GM19240 (cell line): ENCODE data around the gene MMEL1.

ENCODE experiments used
- DNase-seq: peaks from one replicate; pipeline ENCODE4 v3.0.0; 2011; ENCODE audit warnings: low spot score; ENCODE audit not compliant: insufficient read length

The MMEL1 gene

GRCh38 chr1:2544875-2545640 is 87.8 kb downstream of the MMEL1 start:
- no peak for DNase-seq

- DNase-seq = no peak
Observed at GRCh38 chr1:2544093-2544874, 88.5 kb downstream of the MMEL1 start.

GRCh38 chr1:2543543-2544092 is 89.2 kb downstream of the MMEL1 start:
- no peak for DNase-seq

DNA sequence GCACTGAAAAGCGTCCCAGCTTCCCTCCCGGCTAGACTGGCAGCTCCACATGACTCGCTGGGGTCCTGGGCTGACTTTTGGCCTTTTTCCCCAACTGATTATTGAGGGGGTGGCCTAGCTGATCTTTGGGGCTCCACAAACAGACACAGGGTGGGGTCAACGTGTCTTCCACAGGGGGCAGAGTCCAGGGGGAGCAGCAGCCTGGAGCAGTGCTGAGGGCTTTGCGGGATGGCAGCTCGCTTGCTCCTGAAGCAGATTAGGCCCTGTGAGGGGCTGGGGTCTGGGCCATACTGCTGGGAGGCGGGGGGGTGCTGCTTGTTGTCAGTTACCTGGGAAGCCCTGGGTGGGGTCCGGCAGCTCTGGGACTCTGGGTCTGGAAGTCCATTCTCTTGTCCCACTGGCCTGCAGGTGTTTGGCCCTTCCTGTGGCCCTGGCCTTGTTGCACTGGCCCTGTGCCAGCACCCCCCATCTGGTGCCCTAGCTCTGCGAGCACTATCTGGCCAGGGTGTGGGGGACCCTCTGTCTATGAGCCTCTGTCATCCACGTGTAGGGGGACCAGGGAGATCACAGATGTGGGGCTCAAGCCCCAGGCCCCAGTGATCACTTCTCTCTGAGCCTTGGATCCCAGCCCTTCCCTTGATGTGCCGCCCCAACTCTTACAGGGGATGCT is 90.4 kb downstream of the MMEL1 start:
- DNase-seq = no peak

GRCh38 chr1:2541619-2542245 is 91.1 kb downstream of the MMEL1 start:
- no peak for DNase-seq

DNA sequence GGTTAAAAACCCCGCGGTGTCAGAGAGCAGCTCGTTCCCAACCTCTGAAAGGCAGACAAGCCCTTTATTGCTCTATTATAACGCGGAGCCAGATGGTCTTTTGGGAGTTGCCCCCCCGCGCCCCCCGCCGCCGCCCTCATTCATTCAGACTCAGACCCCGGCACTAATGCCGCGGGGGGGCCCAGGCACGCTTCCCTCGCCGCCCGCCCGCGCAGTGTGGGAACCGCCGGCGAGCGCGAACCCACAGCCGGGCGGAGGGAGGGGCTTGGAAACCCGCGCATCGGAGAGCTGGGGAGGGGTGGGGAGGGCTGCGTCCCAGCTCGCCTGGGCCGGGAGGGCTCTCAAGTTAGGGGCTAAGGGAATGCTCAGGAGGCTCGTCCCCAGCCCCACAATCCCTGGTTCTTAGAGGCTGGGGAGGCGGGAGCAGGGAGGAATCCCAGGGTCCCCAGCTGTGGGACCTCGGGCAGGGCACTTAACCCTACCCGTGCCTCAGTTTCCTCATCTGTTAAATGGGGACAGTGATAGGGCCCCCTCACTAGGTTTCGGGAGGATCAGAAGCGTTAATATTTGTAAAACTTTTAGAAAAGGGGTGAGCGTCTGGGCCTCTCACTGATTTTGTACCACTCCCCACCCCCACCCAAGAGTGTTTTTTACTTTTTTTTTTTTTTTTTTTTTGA is 91.9 kb downstream of the MMEL1 start:
- no peak for DNase-seq
